GM18499 (cell line): ENCODE data around the gene SNX20.

ENCODE experiments used
- ATAC-seq: cut with Tn5 transposase; IDR thresholded peaks from one replicate; pipeline ENCODE4 v1.9.1; 2021; ENCODE audit warnings: moderate number of reproducible peaks; ENCODE audit not compliant: insufficient read depth, unreplicated experiment

Gene SNX20

DNA sequence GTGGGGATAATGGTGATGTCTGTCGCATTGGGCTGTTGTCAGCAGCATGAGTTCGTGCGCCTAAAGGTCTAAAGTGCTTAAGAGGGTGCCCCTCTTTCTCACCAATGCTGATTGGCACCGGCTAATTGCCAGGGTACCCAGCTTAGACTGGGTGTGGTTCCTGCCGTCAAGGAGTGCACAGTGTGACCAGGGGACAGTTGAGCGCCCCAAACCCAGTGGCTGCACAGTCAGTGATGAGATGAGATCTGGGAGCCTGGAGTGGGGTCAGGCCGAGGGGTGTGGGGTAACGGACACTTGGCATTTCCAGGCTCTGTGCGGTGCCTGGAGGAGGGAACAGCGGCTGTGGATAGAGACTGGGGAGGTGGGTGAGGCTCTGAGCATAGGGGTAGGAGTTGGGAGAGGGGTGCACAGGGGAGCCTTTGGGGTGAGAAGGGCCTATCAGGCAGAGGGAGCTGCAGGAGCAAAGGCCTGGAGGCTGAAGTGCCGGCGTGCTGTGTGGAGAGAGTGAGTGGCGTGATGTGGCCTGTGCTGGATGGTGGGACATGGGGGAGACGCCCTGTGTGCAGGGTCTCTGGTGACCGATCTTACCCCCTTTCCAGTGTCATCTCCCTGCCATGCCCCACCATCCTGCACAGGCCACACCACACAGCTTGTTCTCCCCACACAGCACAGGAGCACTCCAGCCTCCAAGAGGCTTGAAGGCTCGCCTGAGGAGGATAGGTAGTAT is 58.3 kb downstream of the SNX20 start:
- ATAC-seq: no peak

GRCh38 chr16:50622029-50622428 is 59.1 kb downstream of the SNX20 start:
- ATAC-seq: no peak
